Epidermal melanocyte (primary cell): ENCODE measurements around the gene CHRM2.
"Not testable (repeated sequence)": the region's sequence is repeated elsewhere in the genome, so short reads cannot be mapped to it uniquely, and the experiment has no call there.

Source experiments
- DNase-seq: peaks from one replicate; pipeline ENCODE4 v3.0.0; 2011; ENCODE audit warnings: low spot score; ENCODE audit not compliant: insufficient read length

Gene CHRM2

GRCh38 chr7:136868496-136869000, at the start of gene CHRM2:
TSS of gene CHRM2 (plus strand) at chr7:136868652. CDS start at chr7:137014866, 146,214 bp downstream.
- no peak for DNase-seq

- DNase-seq = not testable (repeated sequence)
These were observed 37.1 kb upstream of the CHRM2 start for GRCh38 chr7:136831398-136831797.

- no peak for DNase-seq
These were observed 22.5 kb upstream of the CHRM2 start for GRCh38 chr7:136845899-136846465.

- DNase-seq = no peak
These were observed 20.6 kb upstream of the CHRM2 start for GRCh38 chr7:136847858-136848257.

GRCh38 chr7:136853654-136854053, 14.8 kb upstream of the CHRM2 start:
- DNase-seq = no peak

- DNase-seq = no peak
These were observed 10.9 kb upstream of the CHRM2 start for GRCh38 chr7:136857573-136857972.

GRCh38 chr7:136859803-136860202, 8.6 kb upstream of the CHRM2 start:
- DNase-seq = no peak

GRCh38 chr7:136865236-136865635, 3.2 kb upstream of the CHRM2 start:
- DNase-seq = no peak

- DNase-seq = no peak
These were observed 2.7 kb upstream of the CHRM2 start for GRCh38 chr7:136865777-136866176.

GRCh38 chr7:136869001-136869961, 829 bp downstream of the CHRM2 start:
- no peak for DNase-seq

GRCh38 chr7:136869991-136870865, 1.8 kb downstream of the CHRM2 start:
- no peak for DNase-seq

- no peak for DNase-seq
These were observed 2.5 kb downstream of the CHRM2 start for GRCh38 chr7:136870866-136871487.

GRCh38 chr7:136874393-136875032, 6.1 kb downstream of the CHRM2 start:
- no peak for DNase-seq

- no peak for DNase-seq
These were observed 9.1 kb downstream of the CHRM2 start for GRCh38 chr7:136877509-136877908.

- no peak for DNase-seq
These were observed 9.5 kb downstream of the CHRM2 start for GRCh38 chr7:136877990-136878389.

- no peak for DNase-seq
These were observed 10.4 kb downstream of the CHRM2 start for GRCh38 chr7:136878878-136879277.

GRCh38 chr7:136883046-136883445, 14.6 kb downstream of the CHRM2 start:
- no peak for DNase-seq

- DNase-seq = no peak
These were observed 16.0 kb downstream of the CHRM2 start for GRCh38 chr7:136884492-136884891.

- no peak for DNase-seq
These were observed 18.9 kb downstream of the CHRM2 start for GRCh38 chr7:136887317-136887716.

GRCh38 chr7:136890399-136890798, 21.9 kb downstream of the CHRM2 start:
- no peak for DNase-seq

- DNase-seq = no peak
These were observed 23.4 kb downstream of the CHRM2 start for GRCh38 chr7:136891850-136892249.
